Ascending aorta (tissue), 2 donors: ENCODE results near the gene GNG14. TPM values are rescaled to one million over a fixed set of nuclear protein-coding genes. Genes with fewer than 3 reads are reported as not detected.
"Not testable (repeated sequence)": the region's sequence is repeated elsewhere in the genome, so short reads cannot be mapped to it uniquely, and the experiment has no call there.

Experiments used
- DNase-seq, 2 donors: peaks; one replicate each; pipeline ENCODE4 v3.0.0-alpha.2; 2019; ENCODE audit warnings: low spot score in 2 of 2
- H3K27ac ChIP-seq, 2 donors: fragments of 200-600 bp; sonication (generic); one replicate each; pipeline ENCODE4 v1.5.1; 2016 to 2017; ENCODE audit warnings: mild to moderate bottlenecking in 1 of 2
- H3K27me3 ChIP-seq: fragments of 200-600 bp; sonication (generic); one replicate; pipeline ENCODE4 v1.5.1; 2017
- H3K36me3 ChIP-seq, 2 donors: fragments of 200-600 bp; sonication (generic); one replicate each; pipeline ENCODE4 v1.5.1; 2016
- H3K4me1 ChIP-seq, 2 donors: fragments of 200-600 bp; sonication (generic); one replicate each; pipeline ENCODE4 v1.5.1; 2016 to 2017; ENCODE audit warnings: mild to moderate bottlenecking in 1 of 2
- H3K4me3 ChIP-seq, 2 donors: fragments of 200-600 bp; sonication (generic); one replicate each; pipeline ENCODE4 v1.5.1; 2016 to 2017; ENCODE audit warnings: mild to moderate bottlenecking in 1 of 2
- H3K9me3 ChIP-seq, 2 donors: fragments of 200-600 bp; sonication (generic); one replicate each; pipeline ENCODE4 v1.5.1; 2016
- CTCF ChIP-seq, 3 experiments: fragments of 200-600 bp in 2 of 3; fragments of 450-650 bp in 1 of 3; sonication (generic) in 2 of 3; IDR thresholded peaks; one replicate each; pipeline ENCODE4 v1.5.1; 2016 to 2019; ENCODE audit warnings: antibody characterized with exemption in 3 of 3, mild to moderate bottlenecking in 1 of 3, moderate library complexity in 1 of 3
- intact Hi-C: fragments of 100-400 bp; cut with DNase I; formaldehyde crosslinking; loops from one replicate; pipeline ENCODE4 v1.15.1; 2023
- total RNA-seq: library from RNA; depleted of rRNA; stranded (reverse); fragments of >200 nt; gene quantifications from one replicate; pipeline ENCODE4 v1.1.0, GENCODE V29; 2016

The GNG14 gene
- total RNA-seq, 1 donor from 2014 or later = not detected

- Histone ChIP-seq H3K4me3 (no peak overlapping the region), H3K9me3 (no peaks in the 10 kb centered on the region), H3K27ac (no peak overlapping the region), H3K27me3 (no peaks in the 10 kb centered on the region), H3K36me3 (peaks cover 91 to 100% of the 10 kb centered on the region in 2 donors), H3K4me1 (no peaks in the 10 kb centered on the region)
- DNase-seq = no peak
- no peak for TF ChIP-seq CTCF (IDR thresholded peaks at IDR 0.05)
- intact Hi-C loops = no loop called here
Measured at GRCh38 chr19:12706332-12706718, 18.5 kb downstream of the GNG14 start.

GRCh38 chr19:12708641-12709040, 20.8 kb downstream of the GNG14 start:
- intact Hi-C loops = no loop called here
- Histone ChIP-seq H3K4me1 (no peaks in the 10 kb centered on the region), H3K4me3 (no peak overlapping the region), H3K27me3 (no peaks in the 10 kb centered on the region), H3K27ac (no peak overlapping the region), H3K9me3 (no peaks in the 10 kb centered on the region), H3K36me3 (peaks cover 84 to 93% of the 10 kb centered on the region in 2 donors)
- no peak for TF ChIP-seq CTCF (IDR thresholded peaks at IDR 0.05)
- DNase-seq = no peak

GRCh38 chr19:12711187-12711586, 23.4 kb downstream of the GNG14 start:
- no peak overlapping the region for H3K27ac ChIP-seq
- no peak overlapping the region for H3K4me3 ChIP-seq
- no peaks in the 10 kb centered on the region for H3K9me3 ChIP-seq
- peaks cover 82 to 93% of the 10 kb centered on the region in 2 donors for H3K36me3 ChIP-seq
- no peak for TF ChIP-seq CTCF (IDR thresholded peaks at IDR 0.05)
- no peaks in the 10 kb centered on the region for H3K4me1 ChIP-seq
- no peak for DNase-seq
- intact Hi-C loops = no loop called here
- no peaks in the 10 kb centered on the region for H3K27me3 ChIP-seq

GRCh38 chr19:12712077-12712476, 24.3 kb downstream of the GNG14 start:
- H3K4me3 ChIP-seq, DNase-seq, H3K4me1 ChIP-seq, H3K27ac ChIP-seq, H3K9me3 ChIP-seq, intact Hi-C loops, H3K27me3 ChIP-seq: not testable (repeated sequence)
- peaks cover 78 to 92% of the 10 kb centered on the region in 2 donors for H3K36me3 ChIP-seq
- TF ChIP-seq CTCF (IDR thresholded peaks at IDR 0.05) = peak; percentile 23 to 39 (median 29)

- H3K4me3 ChIP-seq, intact Hi-C loops, H3K27me3 ChIP-seq, H3K4me1 ChIP-seq, DNase-seq, H3K9me3 ChIP-seq, H3K27ac ChIP-seq: not testable (repeated sequence)
- peaks cover 75 to 82% of the 10 kb centered on the region in 2 donors for H3K36me3 ChIP-seq
Measured at GRCh38 chr19:12713304-12713703, 25.5 kb downstream of the GNG14 start.

- peaks cover 72 to 73% of the 10 kb centered on the region in 2 donors for H3K36me3 ChIP-seq
- no peak overlapping the region for H3K4me3 ChIP-seq
- peaks cover 0 to 2% of the 10 kb centered on the region in 2 donors for H3K4me1 ChIP-seq
- DNase-seq = no peak
- no peak for TF ChIP-seq CTCF (IDR thresholded peaks at IDR 0.05)
- intact Hi-C loops = no loop called here
- no peaks in the 10 kb centered on the region for H3K9me3 ChIP-seq
- H3K27ac ChIP-seq = no peak overlapping the region
- no peaks in the 10 kb centered on the region for H3K27me3 ChIP-seq
Measured at GRCh38 chr19:12715102-12715501, 27.3 kb downstream of the GNG14 start.
